B cell (primary cell): ENCODE data around the gene YOD1. TPM values are rescaled to one million over a fixed set of nuclear protein-coding genes. Genes with fewer than 3 reads are reported as not detected.

Experiments
- ATAC-seq: fragments of 200-7000 bp; cut with Tn5 transposase; one replicate; pipeline ENCODE4 v1.10.0; 2021; ENCODE audit warnings: low read depth, mild to moderate bottlenecking, moderate number of reproducible peaks, moderate library complexity
- CTCF ChIA-PET: fragments of 350-600 bp; sonication (Branson Sonifier 250); formaldehyde crosslinking; loops from one replicate; lab custom pipeline; 2021; ENCODE audit warnings: antibody characterized with exemption, inconsistent platforms; lab: Charles Lee
- POLR2A ChIA-PET: fragments of 350-600 bp; sonication (Branson Sonifier 250); formaldehyde crosslinking; loops from one replicate; lab custom pipeline; 2021; ENCODE audit warnings: antibody characterized with exemption; lab: Charles Lee
- DNase-seq: peaks from one replicate; pipeline ENCODE4 v3.0.0; 2013
- H2AFZ ChIP-seq: 2 replicates; pipeline ENCODE4 v1.6.1; 2012; ENCODE audit warnings: mild to moderate bottlenecking, low read depth, low read length; ENCODE audit not compliant: insufficient read depth, poor library complexity, severe bottlenecking
- H3K27ac ChIP-seq, 2 donors: 1 replicate in 1 of 2; 2 replicates in 1 of 2; pipeline ENCODE4 v1.5.1; 2012 to 2013; ENCODE audit warnings: low read length in 2 of 2, mild to moderate bottlenecking in 2 of 2, moderate library complexity in 1 of 2
- H3K27me3 ChIP-seq, 4 experiments: fragments of 200-600 bp in 1 of 4; sonication (generic) in 1 of 4; replicated peaks in 1 of 4; 1 replicate in 2 of 4; 2 replicates in 2 of 4; pipeline versions ENCODE4 v1.6.1 to v1.7.0; 2013 to 2016; ENCODE audit warnings: low read length in 3 of 4, mild to moderate bottlenecking in 2 of 4, mixed read lengths in 1 of 4, moderate library complexity in 1 of 4; ENCODE audit not compliant: insufficient read depth in 4 of 4, control insufficient read depth in 3 of 4; ENCODE audit errors: control extremely low read depth in 1 of 4
- H3K36me3 ChIP-seq, 2 experiments: replicated peaks in 1 of 2; 1 replicate in 1 of 2; 2 replicates in 1 of 2; pipeline versions ENCODE4 v1.6.1 to v1.7.1; 2013; ENCODE audit warnings: low read length in 1 of 2; ENCODE audit not compliant: insufficient read depth in 2 of 2, control insufficient read depth in 1 of 2; ENCODE audit errors: control extremely low read depth in 1 of 2, extremely low read depth in 1 of 2
- H3K4me1 ChIP-seq, 2 donors: fragments of 200-600 bp in 1 of 2; sonication (generic) in 1 of 2; 1 replicate in 1 of 2; 2 replicates in 1 of 2; pipeline versions ENCODE4 v1.5.1 to v1.6.1; 2013 to 2017; ENCODE audit warnings: low read length in 2 of 2; ENCODE audit not compliant: control insufficient read depth in 2 of 2, insufficient read depth in 2 of 2
- H3K4me2 ChIP-seq: replicated peaks from 2 replicates; pipeline ENCODE3; 2012; ENCODE audit warnings: mild to moderate bottlenecking, low read depth, low read length; ENCODE audit not compliant: poor library complexity, severe bottlenecking
- H3K4me3 ChIP-seq, 5 experiments: fragments of 200-600 bp in 1 of 5; sonication (generic) in 1 of 5; 1 replicate in 3 of 5; 2 replicates in 2 of 5; pipeline versions ENCODE4 v1.5.1 to v1.7.0; 2011 to 2016; ENCODE audit warnings: low read length in 4 of 5, mild to moderate bottlenecking in 4 of 5, low read depth in 2 of 5, control low read depth in 1 of 5, moderate library complexity in 1 of 5; ENCODE audit not compliant: insufficient read depth in 1 of 5; ENCODE audit errors: control extremely low read depth in 1 of 5, extremely low read depth in 1 of 5
- H3K79me2 ChIP-seq: fragments of 200-600 bp; sonication (generic); one replicate; pipeline ENCODE4 v1.6.0; 2016; ENCODE audit warnings: low read length; ENCODE audit not compliant: control insufficient read depth, insufficient read depth
- H3K9ac ChIP-seq: fragments of 200-600 bp; sonication (generic); 2 replicates; pipeline ENCODE4 v1.6.1; 2017; ENCODE audit warnings: mild to moderate bottlenecking, low read length, moderate library complexity
- H3K9me3 ChIP-seq, 3 donors: one replicate each; pipeline versions ENCODE4 v1.6.1 to v1.7.1; 2013; ENCODE audit warnings: low read length in 2 of 3; ENCODE audit not compliant: control insufficient read depth in 2 of 3, insufficient read depth in 1 of 3; ENCODE audit errors: control extremely low read depth in 1 of 3
- H4K20me1 ChIP-seq: 2 replicates; pipeline ENCODE4 v1.6.0; 2012; ENCODE audit warnings: mild to moderate bottlenecking, low read length; ENCODE audit not compliant: insufficient read depth, control insufficient read depth, poor library complexity, severe bottlenecking
- H3K27ac Mint-ChIP-seq: one replicate; pipeline ENCODE4 v1.8.0; 2021; ENCODE audit warnings: mixed read lengths
- H3K27me3 Mint-ChIP-seq: one replicate; pipeline ENCODE4 v1.8.0; 2021; ENCODE audit warnings: mixed read lengths
- H3K4me1 Mint-ChIP-seq: one replicate; pipeline ENCODE4 v1.8.0; 2021; ENCODE audit warnings: mixed read lengths
- H3K4me3 Mint-ChIP-seq: one replicate; pipeline ENCODE4 v1.8.0; 2021; ENCODE audit warnings: mixed read lengths
- H3K9me3 Mint-ChIP-seq: one replicate; pipeline ENCODE4 v1.8.0; 2022; ENCODE audit warnings: mixed read lengths; ENCODE audit not compliant: insufficient read depth
- CTCF ChIP-seq: fragments of 200-600 bp; IDR thresholded peaks from one replicate; pipeline ENCODE4 v1.8.0; 2022; ENCODE audit warnings: antibody characterized with exemption, mild to moderate bottlenecking
- EZH2 ChIP-seq: IDR thresholded peaks from 2 replicates; pipeline ENCODE4 v1.6.1; 2012; ENCODE audit warnings: borderline replicate concordance, low read depth, mild to moderate bottlenecking, moderate library complexity, low read length; ENCODE audit not compliant: insufficient read depth, poor library complexity, severe bottlenecking
- WGBS: methylation state at CpG from one replicate; pipeline ENCODE4 v1.1.5; 2013; ENCODE audit warnings: missing lambda C conversion rate; ENCODE audit not compliant: insufficient coverage; 5-methylcytosine and 5-hydroxymethylcytosine counted together
- intact Hi-C: fragments of 100-400 bp; cut with micrococcal nuclease; formaldehyde crosslinking; loops from one replicate; pipeline ENCODE4 v1.10.0; 2022
- polyA plus RNA-seq: library from polyadenylated mRNA; depleted of rRNA; stranded (reverse); fragments of >200 nt; gene quantifications from 2 replicates; pipeline ENCODE4 v1.2.3, GENCODE V29; 2012
- total RNA-seq, 2 donors: library from RNA; stranded (reverse); fragments of 120-200 nt in 1 of 2; gene quantifications; 1 replicate in 1 of 2; 2 replicates in 1 of 2; pipeline versions ENCODE4 v1.2.3 to v1.2.4, GENCODE V29; 2013 to 2022

Gene YOD1
- total and polyA plus RNA-seq, 2 donors (not counting 1 experiment from before 2014, with no cell fraction given) = 2.3 to 9.4 TPM

- H3K27ac Mint-ChIP-seq = no peak overlapping the region
Measured at GRCh38 chr1:207067665-207068064, 16.7 kb upstream of the YOD1 start.

GRCh38 chr1:207067185-207067584 is 16.2 kb upstream of the YOD1 start:
- Histone ChIP-seq H3K9me3 (peaks cover 0 to 7% (median 0%) of the 10 kb centered on the region in 3 donors), H3K36me3 (peaks cover 16 to 62% of the 10 kb centered on the region in 2 experiments), H2AFZ (no peak overlapping the region), H3K79me2 (no peaks in the 10 kb centered on the region), H3K27me3 (no peaks in the 10 kb centered on the region), H3K27ac (no peak overlapping the region), H3K4me3 (no peak overlapping the region), H3K4me2 (no peak overlapping the region), H3K9ac (no peak overlapping the region), H4K20me1 (no peaks in the 10 kb centered on the region), H3K4me1 (peaks cover 20 to 23% of the 10 kb centered on the region in 2 donors)
- DNase-seq (no peak), ATAC-seq (no peak)
- no CpG with 5 or more reads among the region's 3 CpGs for WGBS
- intact Hi-C loops = no loop called here
- peaks cover 22% of the 10 kb centered on the region for H3K4me1 Mint-ChIP-seq
- POLR2A ChIA-PET = no interaction called here
- no peaks in the 10 kb centered on the region for H3K27me3 Mint-ChIP-seq
- H3K27ac Mint-ChIP-seq = no peak overlapping the region
- H3K4me3 Mint-ChIP-seq = no peak overlapping the region
- TF ChIP-seq CTCF = no peak
- TF ChIP-seq EZH2 = no peak
- H3K9me3 Mint-ChIP-seq = no peaks in the 10 kb centered on the region
- CTCF ChIA-PET = interaction anchor here (3.3 kb wide), 1 partner anchor 12 kb away, joined by 9 read pairs; no protein-coding TSS in a partner anchor

More at GRCh38 chr1:207067665-207068064, 16.7 kb upstream of the YOD1 start:
- Mint-ChIP-seq H3K4me1 (peaks cover 22% of the 10 kb centered on the region), H3K9me3 (no peaks in the 10 kb centered on the region), H3K27me3 (no peaks in the 10 kb centered on the region), H3K4me3 (no peak overlapping the region)
- Histone ChIP-seq H3K4me1 (peaks cover 20 to 23% of the 10 kb centered on the region in 2 donors), H3K27me3 (no peaks in the 10 kb centered on the region), H3K4me2 (no peak overlapping the region), H3K9me3 (peaks cover 0 to 7% (median 0%) of the 10 kb centered on the region in 3 donors), H3K36me3 (peaks cover 16 to 62% of the 10 kb centered on the region in 2 experiments), H4K20me1 (no peaks in the 10 kb centered on the region), H3K4me3 (no peak overlapping the region), H2AFZ (no peak overlapping the region), H3K79me2 (no peaks in the 10 kb centered on the region), H3K27ac (no peak overlapping the region), H3K9ac (no peak overlapping the region)
- ChIA-PET CTCF (interaction anchor here (3.3 kb wide), 1 partner anchor 12 kb away, joined by 9 read pairs; no protein-coding TSS in a partner anchor), POLR2A (no interaction called here)
- no peak for DNase-seq
- WGBS = no CpG with 5 or more reads among the region's 5 CpGs
- ATAC-seq = no peak
- intact Hi-C loops = no loop called here
- TF ChIP-seq CTCF (no peak), EZH2 (no peak)
